ENCODE measurements around the gene ZNF552. TPM values are rescaled to one million over a fixed set of nuclear protein-coding genes. Genes with fewer than 3 reads are reported as not detected.
"Not testable (repeated sequence)": the region's sequence is repeated elsewhere in the genome, so short reads cannot be mapped to it uniquely, and the experiment has no call there.

ZNF552 gene
- total and polyA plus RNA-seq, 2 experiments from 2014 or later, result 12.9 to 26.7 TPM

DNA sequence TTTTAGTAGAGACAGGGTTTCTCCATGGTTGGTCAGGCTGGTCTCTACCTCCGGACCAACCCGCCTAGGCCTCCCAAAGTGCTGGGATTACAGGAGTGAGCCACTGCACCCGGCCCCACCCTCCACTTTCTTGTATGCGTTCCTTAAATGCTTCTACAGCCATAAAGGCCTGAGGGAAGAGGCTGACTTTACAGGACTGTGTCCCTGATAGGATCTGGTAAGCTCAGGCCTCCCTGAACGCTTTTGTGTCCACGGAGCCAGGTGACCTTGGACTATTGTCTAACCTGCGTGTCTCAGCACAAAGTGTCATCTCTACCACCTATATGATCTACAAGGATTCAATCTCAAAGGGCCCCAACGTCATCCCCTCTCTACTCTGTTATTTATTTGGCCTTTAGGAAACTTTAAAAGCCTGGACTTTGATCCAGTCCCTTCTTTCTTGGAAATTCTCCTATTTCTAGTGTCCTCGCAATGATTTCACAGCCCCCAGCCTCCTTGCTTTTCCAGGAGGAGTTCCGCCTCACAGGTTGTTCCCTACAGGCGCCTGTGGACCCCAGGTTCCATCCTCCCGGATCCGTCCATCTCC, 701 bp downstream of the ZNF552 start:
- Histone ChIP-seq H3K4me2 (peak overlapping the region; percentile 76), H3K9me2 (replicated peaks; ENCODE audit: insufficient read depth) (no peaks in the 10 kb centered on the region), H2AFZ (peak overlapping the region; percentile 45), H3K36me3 (replicated peaks; ENCODE audit: insufficient read depth, low read depth) (no peaks in the 10 kb centered on the region), H3K4me1 (ENCODE audit: insufficient read depth) (peaks cover 29% of the 10 kb centered on the region), H3K79me2 (peaks cover 50% of the 10 kb centered on the region), H3K9me3 (ENCODE audit: low read depth) (no peaks in the 10 kb centered on the region), H3K4me3 (peak overlapping the region; percentile 70), H3K27me3 (no peaks in the 10 kb centered on the region), H3K27ac (peak overlapping the region; percentile 90), H4K20me1 (ENCODE audit: insufficient read depth, poor library complexity, severe bottlenecking) (no peaks in the 10 kb centered on the region)
- DNase-seq (ENCODE audit: low spot score), result peak; percentile 62
- WGBS (ENCODE audit: low lambda C conversion rate, missing lambda C conversion rate), result 8% methylated on average over 13 of the region's 13 CpGs
- TF ChIP-seq EZH2phosphoT487 (IDR thresholded peaks at IDR 0.05; ENCODE audit: low read depth, severe bottlenecking, unreplicated experiment) (no peak), EZH2 (IDR thresholded peaks at IDR 0.05; ENCODE audit: borderline replicate concordance) (no peak)
- TF ChIP-seq, protein P1, sequence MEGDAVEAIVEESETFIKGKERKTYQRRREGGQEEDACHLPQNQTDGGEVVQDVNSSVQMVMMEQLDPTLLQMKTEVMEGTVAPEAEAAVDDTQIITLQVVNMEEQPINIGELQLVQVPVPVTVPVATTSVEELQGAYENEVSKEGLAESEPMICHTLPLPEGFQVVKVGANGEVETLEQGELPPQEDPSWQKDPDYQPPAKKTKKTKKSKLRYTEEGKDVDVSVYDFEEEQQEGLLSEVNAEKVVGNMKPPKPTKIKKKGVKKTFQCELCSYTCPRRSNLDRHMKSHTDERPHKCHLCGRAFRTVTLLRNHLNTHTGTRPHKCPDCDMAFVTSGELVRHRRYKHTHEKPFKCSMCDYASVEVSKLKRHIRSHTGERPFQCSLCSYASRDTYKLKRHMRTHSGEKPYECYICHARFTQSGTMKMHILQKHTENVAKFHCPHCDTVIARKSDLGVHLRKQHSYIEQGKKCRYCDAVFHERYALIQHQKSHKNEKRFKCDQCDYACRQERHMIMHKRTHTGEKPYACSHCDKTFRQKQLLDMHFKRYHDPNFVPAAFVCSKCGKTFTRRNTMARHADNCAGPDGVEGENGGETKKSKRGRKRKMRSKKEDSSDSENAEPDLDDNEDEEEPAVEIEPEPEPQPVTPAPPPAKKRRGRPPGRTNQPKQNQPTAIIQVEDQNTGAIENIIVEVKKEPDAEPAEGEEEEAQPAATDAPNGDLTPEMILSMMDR (IDR thresholded peaks at IDR 0.05; ENCODE audit: poor library complexity), result no peak

DNA sequence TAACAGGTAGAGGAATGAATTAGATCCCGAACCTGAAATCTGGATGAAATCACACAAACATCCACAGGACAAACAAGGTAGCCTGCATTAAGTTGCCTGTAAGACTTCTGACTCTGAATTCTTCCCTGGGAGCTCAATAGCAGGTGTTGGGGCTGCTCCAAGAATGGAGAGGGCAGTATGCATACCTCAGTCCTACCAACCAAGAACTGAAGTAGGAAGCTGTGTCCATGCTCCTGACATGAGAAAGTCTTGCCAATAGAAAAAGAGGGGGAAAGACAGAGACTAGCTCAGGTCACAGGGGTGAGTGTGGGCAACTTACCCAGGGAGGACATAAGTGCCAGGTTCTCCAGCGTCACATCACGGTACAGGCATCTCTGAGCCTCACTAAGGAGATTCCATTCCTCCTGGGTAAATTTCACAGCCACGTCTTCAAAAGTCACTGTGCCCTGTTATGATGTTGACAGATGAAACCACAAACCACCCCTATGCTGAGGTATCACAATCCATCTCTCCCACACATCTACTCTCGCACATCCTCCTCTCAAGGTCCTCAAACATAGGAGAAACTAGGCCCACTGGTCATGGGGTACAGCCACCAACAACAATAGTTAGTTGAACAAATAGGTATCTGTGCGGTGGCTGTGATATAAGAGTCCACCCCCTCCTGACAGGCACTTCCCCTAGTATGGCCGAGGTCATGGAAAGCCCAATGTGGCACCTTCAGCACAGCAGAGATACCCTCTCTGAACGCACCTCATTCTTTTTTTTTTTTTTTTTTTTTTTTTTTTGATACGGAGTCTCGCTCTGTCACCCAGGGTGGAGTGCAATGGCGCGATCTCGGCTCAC, 1.5 kb downstream of the ZNF552 start:
- Histone ChIP-seq H3K27ac (peak overlapping the region; percentile 94), H3K4me2 (peak overlapping the region; percentile 76), H3K4me3 (peak overlapping the region; percentile 70), H3K4me1 (ENCODE audit: insufficient read depth) (peaks cover 25% of the 10 kb centered on the region), H3K79me2 (peaks cover 50% of the 10 kb centered on the region)
- 74% methylated on average over 11 of the region's 13 CpGs for WGBS (ENCODE audit: low lambda C conversion rate, missing lambda C conversion rate)
- not testable (repeated sequence) for H3K9me2 ChIP-seq (replicated peaks; ENCODE audit: insufficient read depth); H2AFZ ChIP-seq; H3K36me3 ChIP-seq (replicated peaks; ENCODE audit: insufficient read depth, low read depth); H3K9me3 ChIP-seq (ENCODE audit: low read depth); H4K20me1 ChIP-seq (ENCODE audit: insufficient read depth, poor library complexity, severe bottlenecking); H3K27me3 ChIP-seq; DNase-seq (ENCODE audit: low spot score)

- Histone ChIP-seq H2AFZ (no peak overlapping the region), H3K4me2 (peak overlapping the region; percentile 76), H3K27ac (peak overlapping the region; percentile 94), H3K4me1 (ENCODE audit: insufficient read depth) (peaks cover 25% of the 10 kb centered on the region), H3K9me2 (replicated peaks; ENCODE audit: insufficient read depth) (no peaks in the 10 kb centered on the region), H3K36me3 (replicated peaks; ENCODE audit: insufficient read depth, low read depth) (no peaks in the 10 kb centered on the region), H3K27me3 (no peaks in the 10 kb centered on the region), H3K9me3 (ENCODE audit: low read depth) (no peaks in the 10 kb centered on the region), H3K4me3 (no peak overlapping the region), H4K20me1 (ENCODE audit: insufficient read depth, poor library complexity, severe bottlenecking) (no peaks in the 10 kb centered on the region), H3K79me2 (peaks cover 51% of the 10 kb centered on the region)
- WGBS (ENCODE audit: low lambda C conversion rate, missing lambda C conversion rate), result 93% methylated on average over 3 of the region's 3 CpGs
- no peak for DNase-seq (ENCODE audit: low spot score)
- TF ChIP-seq EZH2 (IDR thresholded peaks at IDR 0.05; ENCODE audit: borderline replicate concordance), result no peak
- TF ChIP-seq, protein P1 (IDR thresholded peaks at IDR 0.05; ENCODE audit: poor library complexity), result no peak
- TF ChIP-seq EZH2phosphoT487 (IDR thresholded peaks at IDR 0.05; ENCODE audit: low read depth, severe bottlenecking, unreplicated experiment), result no peak
Observed at GRCh38 chr19:57812226-57812625, 2.5 kb downstream of the ZNF552 start.

GRCh38 chr19:57810410-57811295, 4.1 kb downstream of the ZNF552 start:
- H3K9me3 ChIP-seq (ENCODE audit: low read depth); H3K9me2 ChIP-seq (replicated peaks; ENCODE audit: insufficient read depth); H3K36me3 ChIP-seq (replicated peaks; ENCODE audit: insufficient read depth, low read depth); H2AFZ ChIP-seq; H3K27me3 ChIP-seq; H4K20me1 ChIP-seq (ENCODE audit: insufficient read depth, poor library complexity, severe bottlenecking); H3K4me3 ChIP-seq: not testable (repeated sequence)
- peak overlapping the region; percentile 76 for H3K4me2 ChIP-seq
- WGBS (ENCODE audit: low lambda C conversion rate, missing lambda C conversion rate), result 35% methylated on average over 17 of the region's 17 CpGs
- peaks cover 26% of the 10 kb centered on the region for H3K4me1 ChIP-seq (ENCODE audit: insufficient read depth)
- DNase-seq (ENCODE audit: low spot score), result peak; percentile 60
- H3K27ac ChIP-seq, result peak overlapping the region; percentile 94
- peaks cover 65% of the 10 kb centered on the region for H3K79me2 ChIP-seq

All from hepatocyte (in vitro differentiated cells).